ENCODE data around the gene ARL16. TPM values are rescaled to one million over a fixed set of nuclear protein-coding genes. Genes with fewer than 3 reads are reported as not detected.

Gene ARL16
- total RNA-seq, 1 experiment from 2014 or later = 41.7 TPM

DNA sequence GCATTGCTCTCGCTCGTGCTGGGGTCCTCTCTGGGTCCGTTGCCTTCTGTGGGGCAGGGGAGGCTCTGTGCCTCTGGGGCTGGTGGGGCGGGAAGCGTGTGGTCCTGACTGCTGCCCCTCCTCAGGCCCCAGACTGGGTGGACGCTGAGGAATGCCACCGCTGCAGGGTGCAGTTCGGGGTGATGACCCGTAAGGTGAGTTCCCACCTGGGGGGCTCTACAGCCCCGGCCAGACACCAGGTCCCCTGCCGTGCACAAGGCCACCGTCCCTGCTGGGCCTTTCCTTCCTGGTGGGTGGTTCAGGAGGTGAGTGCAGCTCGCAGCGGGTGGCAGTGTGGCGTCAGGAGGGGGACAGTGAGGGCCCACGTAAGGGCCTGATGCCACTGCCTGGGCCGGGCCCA is 7.0 kb upstream of the ARL16 start:
- no TSS peak for BruUV-seq (replicated peaks)
- no peak overlapping the region for H3K4me3 ChIP-seq
- ChIA-PET POLR2A (ENCODE audit: unreplicated experiment) (no interaction called here), CTCF (no interaction called here)
- peaks cover under 1% of the 10 kb centered on the region; the same call in 1 of the 2 replicates for H3K4me1 ChIP-seq (replicated peaks; ENCODE audit: insufficient read depth)
- no peak overlapping the region for H3K27ac ChIP-seq
- intact Hi-C loops (cut with micrococcal nuclease; ENCODE audit: unreplicated experiment) = no loop called here
- no peak overlapping the region for H2AFZ ChIP-seq
- no peaks in the 10 kb centered on the region for H3K9me2 ChIP-seq (ENCODE audit: insufficient read depth)
- H4K20me1 ChIP-seq (ENCODE audit: insufficient read depth) = peaks cover 13% of the 10 kb centered on the region
- no peaks in the 10 kb centered on the region for H3K27me3 ChIP-seq (ENCODE audit: insufficient read depth, low read depth)
- TF ChIP-seq EZH2 (IDR thresholded peaks at IDR 0.05; ENCODE audit: low read depth) = no peak
- TF ChIP-seq, protein P1, sequence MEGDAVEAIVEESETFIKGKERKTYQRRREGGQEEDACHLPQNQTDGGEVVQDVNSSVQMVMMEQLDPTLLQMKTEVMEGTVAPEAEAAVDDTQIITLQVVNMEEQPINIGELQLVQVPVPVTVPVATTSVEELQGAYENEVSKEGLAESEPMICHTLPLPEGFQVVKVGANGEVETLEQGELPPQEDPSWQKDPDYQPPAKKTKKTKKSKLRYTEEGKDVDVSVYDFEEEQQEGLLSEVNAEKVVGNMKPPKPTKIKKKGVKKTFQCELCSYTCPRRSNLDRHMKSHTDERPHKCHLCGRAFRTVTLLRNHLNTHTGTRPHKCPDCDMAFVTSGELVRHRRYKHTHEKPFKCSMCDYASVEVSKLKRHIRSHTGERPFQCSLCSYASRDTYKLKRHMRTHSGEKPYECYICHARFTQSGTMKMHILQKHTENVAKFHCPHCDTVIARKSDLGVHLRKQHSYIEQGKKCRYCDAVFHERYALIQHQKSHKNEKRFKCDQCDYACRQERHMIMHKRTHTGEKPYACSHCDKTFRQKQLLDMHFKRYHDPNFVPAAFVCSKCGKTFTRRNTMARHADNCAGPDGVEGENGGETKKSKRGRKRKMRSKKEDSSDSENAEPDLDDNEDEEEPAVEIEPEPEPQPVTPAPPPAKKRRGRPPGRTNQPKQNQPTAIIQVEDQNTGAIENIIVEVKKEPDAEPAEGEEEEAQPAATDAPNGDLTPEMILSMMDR (conservative IDR thresholded peaks at IDR 0.05) = no peak
- DNase-seq = no peak
- no peaks in the 10 kb centered on the region for H3K36me3 ChIP-seq (ENCODE audit: low read depth)
- H3K4me2 ChIP-seq = no peak overlapping the region
- no peaks in the 10 kb centered on the region for H3K9me3 ChIP-seq (ENCODE audit: insufficient read depth, low read depth)
- H3K79me2 ChIP-seq (ENCODE audit: low read depth) = peaks cover 19% of the 10 kb centered on the region
- H3F3A ChIP-seq (ENCODE audit: insufficient read depth, low read depth) = peaks cover 2% of the 10 kb centered on the region; the same call in 1 of the 2 replicates

DNA sequence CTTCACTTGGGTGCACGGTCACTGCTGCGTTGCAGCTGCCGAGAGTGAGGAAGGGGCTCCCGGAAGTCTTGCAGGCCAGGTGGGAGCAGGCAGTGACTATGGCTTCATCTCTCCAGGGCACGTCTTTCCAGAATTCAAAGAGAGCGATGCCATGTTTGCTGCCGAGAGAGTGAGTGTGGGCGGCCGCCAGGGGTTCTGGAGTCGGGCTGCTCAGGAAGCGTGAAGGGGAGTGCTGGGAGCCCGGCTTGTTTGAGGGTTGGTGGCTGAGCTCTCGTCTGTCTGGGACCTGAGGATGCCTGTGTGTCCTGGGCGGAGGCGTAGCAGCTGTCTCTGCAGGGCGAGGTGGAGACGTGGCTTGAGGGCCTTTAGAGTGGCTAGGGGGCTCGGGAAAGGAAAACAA is 6.5 kb upstream of the ARL16 start:
- no peak overlapping the region for H3K4me2 ChIP-seq
- H3K27me3 ChIP-seq (ENCODE audit: insufficient read depth, low read depth) = no peaks in the 10 kb centered on the region
- ChIA-PET POLR2A (ENCODE audit: unreplicated experiment) (no interaction called here), CTCF (no interaction called here)
- peaks cover 6% of the 10 kb centered on the region; the same call in 1 of the 2 replicates for H3F3A ChIP-seq (ENCODE audit: insufficient read depth, low read depth)
- peaks cover 24% of the 10 kb centered on the region for H3K79me2 ChIP-seq (ENCODE audit: low read depth)
- no peaks in the 10 kb centered on the region for H3K9me3 ChIP-seq (ENCODE audit: insufficient read depth, low read depth)
- H3K4me1 ChIP-seq (replicated peaks; ENCODE audit: insufficient read depth) = peaks cover 5% of the 10 kb centered on the region; the same call in 1 of the 2 replicates
- no peak for TF ChIP-seq EZH2 (IDR thresholded peaks at IDR 0.05; ENCODE audit: low read depth)
- TF ChIP-seq, protein P1 (conservative IDR thresholded peaks at IDR 0.05) = no peak
- H3K36me3 ChIP-seq (ENCODE audit: low read depth) = no peaks in the 10 kb centered on the region
- intact Hi-C loops (cut with micrococcal nuclease; ENCODE audit: unreplicated experiment) = no loop called here
- H3K27ac ChIP-seq = no peak overlapping the region
- H3K9me2 ChIP-seq (ENCODE audit: insufficient read depth) = no peaks in the 10 kb centered on the region
- H4K20me1 ChIP-seq (ENCODE audit: insufficient read depth) = peaks cover 18% of the 10 kb centered on the region
- DNase-seq = no peak
- H2AFZ ChIP-seq = no peak overlapping the region
- H3K4me3 ChIP-seq = no peak overlapping the region
- BruUV-seq (replicated peaks) = no TSS peak

DNA sequence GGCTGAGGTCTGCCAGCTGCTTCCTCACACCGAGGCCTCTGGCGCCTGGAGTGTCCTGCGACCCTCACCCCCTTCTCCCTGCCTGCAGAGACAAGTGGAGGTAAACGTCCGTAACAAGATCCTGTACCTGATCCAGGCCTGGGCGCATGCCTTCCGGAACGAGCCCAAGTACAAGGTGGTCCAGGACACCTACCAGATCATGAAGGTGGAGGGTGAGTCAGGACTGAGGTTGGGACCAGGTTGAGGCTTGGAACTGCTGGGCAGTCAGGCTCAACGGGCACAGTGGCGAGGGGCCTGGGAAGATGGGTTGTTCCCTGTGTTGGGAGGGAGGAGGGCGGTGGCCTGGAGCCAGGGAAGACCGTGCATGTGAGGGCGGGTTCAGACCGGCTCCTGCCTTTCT is 5.0 kb upstream of the ARL16 start:
- H3K79me2 ChIP-seq (ENCODE audit: low read depth) = peaks cover 34% of the 10 kb centered on the region
- TF ChIP-seq, protein P1 (conservative IDR thresholded peaks at IDR 0.05) = no peak
- no peak for TF ChIP-seq EZH2 (IDR thresholded peaks at IDR 0.05; ENCODE audit: low read depth)
- H4K20me1 ChIP-seq (ENCODE audit: insufficient read depth) = peaks cover 18% of the 10 kb centered on the region

More for the DNA sequence above, 5.0 kb upstream of the ARL16 start:
- Histone ChIP-seq H3K4me1 (replicated peaks; ENCODE audit: insufficient read depth) (peaks cover 5% of the 10 kb centered on the region), H3K36me3 (ENCODE audit: low read depth) (no peaks in the 10 kb centered on the region), H3K4me2 (no peak overlapping the region), H3F3A (ENCODE audit: insufficient read depth, low read depth) (peaks cover 11% of the 10 kb centered on the region; the same call in 1 of the 2 replicates), H3K9me3 (ENCODE audit: insufficient read depth, low read depth) (no peaks in the 10 kb centered on the region), H3K27me3 (ENCODE audit: insufficient read depth, low read depth) (no peaks in the 10 kb centered on the region), H3K27ac (no peak overlapping the region), H2AFZ (no peak overlapping the region), H3K9me2 (ENCODE audit: insufficient read depth) (no peaks in the 10 kb centered on the region), H3K4me3 (no peak overlapping the region)
- CTCF ChIA-PET = no interaction called here
- POLR2A ChIA-PET (ENCODE audit: unreplicated experiment) = no interaction called here
- intact Hi-C loops (cut with micrococcal nuclease; ENCODE audit: unreplicated experiment) = no loop called here
- no TSS peak for BruUV-seq (replicated peaks)
- no peak for DNase-seq
